AG04450 (cell line): ENCODE measurements around the gene ALDH1L1. TPM values are rescaled to one million over a fixed set of nuclear protein-coding genes. Genes with fewer than 3 reads are reported as not detected.

Experiments used
- CTCF ChIA-PET: fragments of 300-600, 350-600 bp; formaldehyde crosslinking; extraction: SDS; loops from one replicate; lab custom pipeline; 2022; ENCODE audit warnings: antibody characterized with exemption, inconsistent platforms; lab: Charles Lee
- POLR2A ChIA-PET: fragments of 350-600 bp; formaldehyde crosslinking; extraction: SDS; loops from one replicate; lab custom pipeline; 2021; ENCODE audit warnings: antibody characterized with exemption, inconsistent platforms; lab: Yijun Ruan, JAX
- DNase-seq: peaks from one replicate; pipeline ENCODE4 v3.0.0-alpha.2; 2011; ENCODE audit warnings: low read depth, low spot score
- H3K27ac ChIP-seq: one replicate; pipeline ENCODE4 v1.5.1; 2012; ENCODE audit warnings: low read depth, low read length, control low read depth
- H3K27me3 ChIP-seq: one replicate; pipeline ENCODE4 v1.6.0; 2012; ENCODE audit warnings: low read length; ENCODE audit not compliant: control insufficient read depth, insufficient read depth
- H3K4me3 ChIP-seq: 2 replicates; pipeline ENCODE4 v1.5.1; 2011; ENCODE audit warnings: mild to moderate bottlenecking, low read depth, low read length, control low read depth
- H3K9me3 ChIP-seq: 2 replicates; pipeline ENCODE4 v1.5.1; 2012; ENCODE audit warnings: low read length; ENCODE audit not compliant: control insufficient read depth, insufficient read depth
- polyA plus RNA-seq: library from polyadenylated mRNA; depleted of rRNA; stranded (reverse); fragments of >200 nt; gene quantifications from 2 replicates; pipeline ENCODE4 v1.2.3, GENCODE V29; 2011
- TF ChIP-seq, protein P1 (sequence below): IDR thresholded peaks from 2 replicates; pipeline ENCODE4 v1.5.1; 2011; ENCODE audit warnings: low read depth, low read length, control low read depth, inconsistent platforms

ALDH1L1 gene
- polyA plus RNA-seq, 1 experiment: not detected

GRCh38 chr3:126170073-126170777 is 10.2 kb downstream of the ALDH1L1 start:
- ChIA-PET CTCF (no interaction called here), POLR2A (no interaction called here)
- TF ChIP-seq, protein P1, sequence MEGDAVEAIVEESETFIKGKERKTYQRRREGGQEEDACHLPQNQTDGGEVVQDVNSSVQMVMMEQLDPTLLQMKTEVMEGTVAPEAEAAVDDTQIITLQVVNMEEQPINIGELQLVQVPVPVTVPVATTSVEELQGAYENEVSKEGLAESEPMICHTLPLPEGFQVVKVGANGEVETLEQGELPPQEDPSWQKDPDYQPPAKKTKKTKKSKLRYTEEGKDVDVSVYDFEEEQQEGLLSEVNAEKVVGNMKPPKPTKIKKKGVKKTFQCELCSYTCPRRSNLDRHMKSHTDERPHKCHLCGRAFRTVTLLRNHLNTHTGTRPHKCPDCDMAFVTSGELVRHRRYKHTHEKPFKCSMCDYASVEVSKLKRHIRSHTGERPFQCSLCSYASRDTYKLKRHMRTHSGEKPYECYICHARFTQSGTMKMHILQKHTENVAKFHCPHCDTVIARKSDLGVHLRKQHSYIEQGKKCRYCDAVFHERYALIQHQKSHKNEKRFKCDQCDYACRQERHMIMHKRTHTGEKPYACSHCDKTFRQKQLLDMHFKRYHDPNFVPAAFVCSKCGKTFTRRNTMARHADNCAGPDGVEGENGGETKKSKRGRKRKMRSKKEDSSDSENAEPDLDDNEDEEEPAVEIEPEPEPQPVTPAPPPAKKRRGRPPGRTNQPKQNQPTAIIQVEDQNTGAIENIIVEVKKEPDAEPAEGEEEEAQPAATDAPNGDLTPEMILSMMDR: no peak

DNA sequence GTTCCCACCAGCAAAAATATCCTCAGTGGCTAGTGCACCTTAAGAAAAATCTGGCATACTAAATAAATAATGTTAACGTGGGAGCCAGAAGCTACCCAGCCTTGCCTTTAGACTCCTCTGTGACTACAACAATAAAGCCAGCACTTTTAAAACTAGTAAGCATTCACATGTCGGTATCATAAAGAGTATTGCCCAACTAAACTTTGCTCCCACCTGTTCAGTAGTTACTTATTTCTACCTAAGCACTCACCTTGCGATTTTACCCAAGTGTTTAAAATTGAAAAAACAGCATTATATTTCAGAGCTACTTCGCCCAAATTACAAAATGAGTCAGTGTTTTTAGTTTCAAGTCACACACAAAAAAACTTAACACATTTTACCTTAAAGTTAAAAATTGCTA is 12.8 kb downstream of the ALDH1L1 start:
- CTCF ChIA-PET: interaction anchor here (1.1 to 1.2 kb wide), 2 partner anchors 35 to 221 kb away, joined by 3 read pairs; no protein-coding TSS in a partner anchor
- Histone ChIP-seq H3K9me3 (no peaks in the 10 kb centered on the region), H3K4me3 (no peak overlapping the region), H3K27ac (no peak overlapping the region), H3K27me3 (peaks cover 12% of the 10 kb centered on the region)
- DNase-seq: no peak
- TF ChIP-seq, protein P1: no peak
- POLR2A ChIA-PET: no interaction called here

More at GRCh38 chr3:126170073-126170777, 10.2 kb downstream of the ALDH1L1 start:
- peaks cover 14% of the 10 kb centered on the region for H3K27me3 ChIP-seq
- no peak overlapping the region for H3K27ac ChIP-seq
- DNase-seq: no peak
- no peak overlapping the region for H3K4me3 ChIP-seq
- no peaks in the 10 kb centered on the region; the same call in 1 of the 2 replicates for H3K9me3 ChIP-seq

GRCh38 chr3:126166009-126166408 is 14.4 kb downstream of the ALDH1L1 start:
- TF ChIP-seq, protein P1: no peak
- Histone ChIP-seq H3K27ac (no peak overlapping the region), H3K4me3 (no peak overlapping the region), H3K9me3 (no peaks in the 10 kb centered on the region), H3K27me3 (peaks cover 6% of the 10 kb centered on the region)
- no peak for DNase-seq
- ChIA-PET CTCF (interaction anchor here (1.3 kb wide), 1 partner anchor 32 kb away, joined by 4 read pairs; no protein-coding TSS in a partner anchor), POLR2A (no interaction called here)

DNA sequence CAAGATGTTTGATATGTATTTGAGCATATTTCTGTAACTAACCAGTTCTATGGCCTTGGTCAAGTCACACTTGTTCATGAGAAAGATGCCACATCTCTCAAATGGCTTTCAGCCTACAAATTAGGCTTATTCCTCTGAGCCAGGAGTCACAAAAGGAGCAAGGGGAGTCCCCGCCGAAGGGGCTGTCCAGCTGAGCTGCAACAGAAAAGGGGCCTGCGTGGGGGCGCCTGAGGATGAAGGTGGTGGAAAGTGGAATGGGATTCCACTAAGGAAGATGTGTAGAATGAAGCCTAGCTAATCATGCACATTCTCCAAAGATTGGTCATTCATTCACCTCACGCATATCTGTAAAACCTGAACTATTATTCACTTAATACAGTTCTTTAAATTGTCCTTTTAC is 19.1 kb downstream of the ALDH1L1 start:
- H3K27ac ChIP-seq: no peak overlapping the region
- POLR2A ChIA-PET: no interaction called here
- CTCF ChIA-PET: no interaction called here
- H3K4me3 ChIP-seq: no peak overlapping the region
- TF ChIP-seq, protein P1: no peak
- peaks cover 10% of the 10 kb centered on the region for H3K27me3 ChIP-seq
- H3K9me3 ChIP-seq: peaks cover 3% of the 10 kb centered on the region; the same call in 1 of the 2 replicates
- DNase-seq: no peak
